ENCODE results near the gene SLC24A5. TPM values are rescaled to one million over a fixed set of nuclear protein-coding genes. Genes with fewer than 3 reads are reported as not detected.

SLC24A5 gene
- total RNA-seq, 1 experiment from 2014 or later: not detected

DNA sequence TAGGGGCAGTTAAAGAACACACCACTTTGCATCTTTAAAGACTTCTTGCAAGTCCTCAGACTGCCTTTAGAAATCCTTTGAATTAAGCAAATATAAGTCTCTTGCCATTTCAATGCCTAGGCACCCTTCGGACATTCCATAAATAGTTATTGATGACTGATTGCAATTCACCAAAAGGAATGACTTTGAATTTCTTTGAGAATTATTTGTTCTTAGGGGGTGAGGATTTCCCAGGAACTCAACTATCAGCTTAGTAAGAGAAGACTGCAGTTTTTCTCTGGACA is 57.8 kb downstream of the SLC24A5 start:
- Histone ChIP-seq H2BK120ac (ENCODE audit: low read depth, low read length, poor library complexity, severe bottlenecking) (no peak overlapping the region), H2BK15ac (ENCODE audit: low read depth, low read length) (no peak overlapping the region), H3K4me2 (ENCODE audit: insufficient read depth, insufficient read length, low read length) (peak overlapping the region; percentile 85), H3K23me2 (ENCODE audit: insufficient read length, low read depth, low read length, poor library complexity, severe bottlenecking) (no peaks in the 10 kb centered on the region), H3K9ac (ENCODE audit: extremely low read depth, insufficient read length, low read length) (no peak overlapping the region), H3K79me2 (ENCODE audit: insufficient read depth, low read length) (peaks cover 19% of the 10 kb centered on the region; the same call in 1 of the 2 replicates), H4K8ac (replicated peaks; ENCODE audit: insufficient read length, low read depth, low read length) (no peak overlapping the region), H2AK5ac (ENCODE audit: insufficient read length, low read length) (no peak overlapping the region), H3K79me1 (ENCODE audit: insufficient read depth, low read depth, low read length, poor library complexity, severe bottlenecking) (no peaks in the 10 kb centered on the region), H3K27me3 (ENCODE audit: insufficient read depth, low read length) (no peaks in the 10 kb centered on the region), H3K14ac (ENCODE audit: insufficient read depth, low read length) (no peak overlapping the region), H2BK20ac (ENCODE audit: low read depth, low read length, poor library complexity, severe bottlenecking) (no peak overlapping the region), H4K20me1 (ENCODE audit: control insufficient read depth, insufficient read depth, insufficient read length) (no peaks in the 10 kb centered on the region), H2BK5ac (ENCODE audit: insufficient read length, low read length) (no peak overlapping the region), H2AFZ (ENCODE audit: low read length) (no peak overlapping the region), H4K5ac (ENCODE audit: insufficient read length, low read depth, low read length) (no peak overlapping the region), H3K27ac (ENCODE audit: insufficient read length, low read depth, low read length) (no peak overlapping the region), H2BK12ac (ENCODE audit: insufficient read length, low read depth, low read length) (no peak overlapping the region), H3K9me3 (ENCODE audit: control insufficient read depth, low read depth, low read length) (no peaks in the 10 kb centered on the region), H3K4ac (ENCODE audit: low read depth, low read length) (no peak overlapping the region), H3T11ph (ENCODE audit: low read length) (no peak overlapping the region), H3K56ac (ENCODE audit: insufficient read length, low read depth, low read length) (no peak overlapping the region), H3K18ac (ENCODE audit: insufficient read length, low read depth, low read length) (no peak overlapping the region), H3K4me1 (ENCODE audit: insufficient read depth, low read length) (peaks cover 2% of the 10 kb centered on the region; the same call in 1 of the 2 replicates), H4K91ac (ENCODE audit: insufficient read length, low read depth, low read length) (no peak overlapping the region), H3K23ac (ENCODE audit: insufficient read length, low read depth, low read length) (no peak overlapping the region)
- H3K27ac Mint-ChIP-seq: peak overlapping the region; percentile 65 to 85 (median 68); a peak in 4 of 7 replicates
- peaks cover 47 to 52% of the 10 kb centered on the region in 2 experiments for H3K4me1 Mint-ChIP-seq
- TF ChIP-seq, protein P1, sequence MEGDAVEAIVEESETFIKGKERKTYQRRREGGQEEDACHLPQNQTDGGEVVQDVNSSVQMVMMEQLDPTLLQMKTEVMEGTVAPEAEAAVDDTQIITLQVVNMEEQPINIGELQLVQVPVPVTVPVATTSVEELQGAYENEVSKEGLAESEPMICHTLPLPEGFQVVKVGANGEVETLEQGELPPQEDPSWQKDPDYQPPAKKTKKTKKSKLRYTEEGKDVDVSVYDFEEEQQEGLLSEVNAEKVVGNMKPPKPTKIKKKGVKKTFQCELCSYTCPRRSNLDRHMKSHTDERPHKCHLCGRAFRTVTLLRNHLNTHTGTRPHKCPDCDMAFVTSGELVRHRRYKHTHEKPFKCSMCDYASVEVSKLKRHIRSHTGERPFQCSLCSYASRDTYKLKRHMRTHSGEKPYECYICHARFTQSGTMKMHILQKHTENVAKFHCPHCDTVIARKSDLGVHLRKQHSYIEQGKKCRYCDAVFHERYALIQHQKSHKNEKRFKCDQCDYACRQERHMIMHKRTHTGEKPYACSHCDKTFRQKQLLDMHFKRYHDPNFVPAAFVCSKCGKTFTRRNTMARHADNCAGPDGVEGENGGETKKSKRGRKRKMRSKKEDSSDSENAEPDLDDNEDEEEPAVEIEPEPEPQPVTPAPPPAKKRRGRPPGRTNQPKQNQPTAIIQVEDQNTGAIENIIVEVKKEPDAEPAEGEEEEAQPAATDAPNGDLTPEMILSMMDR (conservative IDR thresholded peaks at IDR 0.05): no peak
- H3K36me3 Mint-ChIP-seq (ENCODE audit: insufficient read depth in 1 of 3, low read depth in 3 of 3): peaks cover 0 to 5% (median 0%) of the 10 kb centered on the region in 3 experiments; a peak in 3 of 7 replicates
- no CpG with 5 or more reads among the region's 1 CpG for WGBS (ENCODE audit: extremely low coverage, insufficient read length, low lambda C conversion rate)
- no peaks in the 10 kb centered on the region for H3K9me3 Mint-ChIP-seq
- no peaks in the 10 kb centered on the region for H3K27me3 Mint-ChIP-seq (ENCODE audit: low read depth)
- peak overlapping the region; percentile 81 to 90 for H3K4me3 Mint-ChIP-seq
- DNase-seq: no peak
